Transverse colon (tissue), 4 donors: ENCODE measurements around the gene LRRC19.

Source experiments
- CTCF ChIP-seq, 5 experiments: fragments of 200-600 bp in 3 of 5; fragments of 450-650 bp in 2 of 5; sonication (generic) in 3 of 5; IDR thresholded peaks; 1 replicate in 2 of 5; 2 replicates in 3 of 5; pipeline ENCODE4 v1.5.1; 2016 to 2017; ENCODE audit warnings: antibody characterized with exemption in 5 of 5, inconsistent platforms in 3 of 5, mild to moderate bottlenecking in 2 of 5, moderate library complexity in 1 of 5
- EP300 ChIP-seq: sonication (generic); formaldehyde crosslinking; IDR thresholded peaks from one replicate; pipeline ENCODE4 v1.6.1; 2017; ENCODE audit warnings: antibody characterized with exemption, low read depth
- POLR2A ChIP-seq: fragments of 450-650 bp; IDR thresholded peaks from one replicate; pipeline ENCODE4 v1.6.1; 2016; ENCODE audit warnings: antibody characterized with exemption, mild to moderate bottlenecking, moderate library complexity
- POLR2AphosphoS5 ChIP-seq, 3 donors: sonication (generic); formaldehyde crosslinking; IDR thresholded peaks; one replicate each; pipeline ENCODE4 v1.6.1; 2016; ENCODE audit warnings: antibody characterized with exemption in 3 of 3

GRCh38 chr9:26956860-26957233 lies 48.6 kb downstream of the LRRC19 start:
- TF ChIP-seq CTCF (IDR thresholded peaks at IDR 0.05) = no peak
- TF ChIP-seq POLR2AphosphoS5 (IDR thresholded peaks at IDR 0.05) = no peak
- no peak for TF ChIP-seq POLR2A
- no peak for TF ChIP-seq EP300
